Endodermal cell (in vitro differentiated cells): ENCODE data around the gene DENND1A. TPM values are rescaled to one million over a fixed set of nuclear protein-coding genes. Genes with fewer than 3 reads are reported as not detected.

ENCODE experiments used
- DNase-seq: peaks from one replicate; pipeline ENCODE4 v3.0.0-alpha.2; 2017
- H3K27ac ChIP-seq: 2 replicates; pipeline ENCODE4 v1.5.1; 2013; ENCODE audit warnings: mild to moderate bottlenecking, low read depth, low read length, moderate library complexity
- H3K27me3 ChIP-seq: 2 replicates; pipeline ENCODE4 v1.6.1; 2013; ENCODE audit warnings: mild to moderate bottlenecking, low read length, moderate library complexity; ENCODE audit not compliant: insufficient read depth, control insufficient read depth, poor library complexity, severe bottlenecking
- H3K36me3 ChIP-seq: 2 replicates; pipeline ENCODE4 v1.7.0; 2013; ENCODE audit warnings: mild to moderate bottlenecking, low read length, moderate library complexity; ENCODE audit not compliant: control insufficient read depth, insufficient read depth
- H3K4me1 ChIP-seq: one replicate; pipeline ENCODE4 v1.7.0; 2013; ENCODE audit warnings: low read length; ENCODE audit not compliant: control insufficient read depth, insufficient read depth
- H3K4me3 ChIP-seq: 2 replicates; pipeline ENCODE4 v1.5.1; 2013; ENCODE audit warnings: mild to moderate bottlenecking, low read length, moderate library complexity
- H3K9ac ChIP-seq: 2 replicates; pipeline ENCODE4 v1.6.1; 2013; ENCODE audit warnings: mild to moderate bottlenecking, low read length, moderate library complexity; ENCODE audit not compliant: poor library complexity, severe bottlenecking; ENCODE audit errors: extremely low read depth
- H3K9me3 ChIP-seq: 2 replicates; pipeline ENCODE4 v1.6.1; 2013; ENCODE audit warnings: mild to moderate bottlenecking, low read length, moderate library complexity; ENCODE audit not compliant: control insufficient read depth
- H3K27ac Mint-ChIP-seq: 2 replicates; pipeline ENCODE4 v1.8.0; 2020; ENCODE audit warnings: mixed read lengths
- H3K27me3 Mint-ChIP-seq: 2 replicates; pipeline ENCODE4 v1.8.0; 2021; ENCODE audit warnings: mild to moderate bottlenecking, mixed read lengths; ENCODE audit not compliant: insufficient read depth
- H3K36me3 Mint-ChIP-seq: 2 replicates; pipeline ENCODE4 v1.8.0; 2020; ENCODE audit warnings: low read depth, mixed read lengths
- H3K4me1 Mint-ChIP-seq: 2 replicates; pipeline ENCODE4 v1.8.0; 2020; ENCODE audit warnings: mixed read lengths
- H3K4me3 Mint-ChIP-seq: 2 replicates; pipeline ENCODE4 v1.8.0; 2020; ENCODE audit warnings: mild to moderate bottlenecking, moderate library complexity, mixed read lengths
- H3K9me3 Mint-ChIP-seq: 2 replicates; pipeline ENCODE4 v1.8.0; 2020; ENCODE audit warnings: mild to moderate bottlenecking, mixed read lengths
- WGBS, 2 experiments: methylation state at CpG; one replicate each; pipeline versions ENCODE4 v1.1.5 to v1.1.7; 2013; ENCODE audit warnings: missing lambda C conversion rate in 2 of 2, mixed read lengths in 1 of 2; ENCODE audit not compliant: insufficient coverage in 1 of 2, insufficient read length in 1 of 2; 5-methylcytosine and 5-hydroxymethylcytosine counted together
- total RNA-seq, 2 donors: library from RNA; stranded (reverse); fragmentation: NEBNext Ultra II Directional in 1 of 2; extraction: Animal tissue kit (Norgen Biotek cat#: 25700) in 1 of 2; gene quantifications; 2 replicates in 1 of 2; 3 replicates in 1 of 2; pipeline ENCODE4 v1.2.1, GENCODE V29; 2021
- TF ChIP-seq, protein P1 (sequence below): fragments of 200-600 bp; sonication (generic); conservative IDR thresholded peaks from 2 replicates; pipeline ENCODE4 v1.5.0; 2021; ENCODE audit warnings: antibody characterized with exemption, mild to moderate bottlenecking

Gene DENND1A
- total RNA-seq, 2 donors from 2014 or later, result 29.5 to 38.4 TPM

- no peak overlapping the region for H3K27ac Mint-ChIP-seq
- no peak for DNase-seq
- H3K4me1 ChIP-seq, result no peaks in the 10 kb centered on the region
- no peak overlapping the region for H3K9ac ChIP-seq
- H3K27me3 Mint-ChIP-seq, result no peaks in the 10 kb centered on the region
- no peak overlapping the region for H3K4me3 Mint-ChIP-seq
- no peaks in the 10 kb centered on the region for H3K36me3 ChIP-seq
- WGBS, 2 experiments, result 100% methylated on average over 1 of the region's 1 CpG; no CpG with 5 or more reads in 1 of the 2 experiments
- TF ChIP-seq, protein P1, sequence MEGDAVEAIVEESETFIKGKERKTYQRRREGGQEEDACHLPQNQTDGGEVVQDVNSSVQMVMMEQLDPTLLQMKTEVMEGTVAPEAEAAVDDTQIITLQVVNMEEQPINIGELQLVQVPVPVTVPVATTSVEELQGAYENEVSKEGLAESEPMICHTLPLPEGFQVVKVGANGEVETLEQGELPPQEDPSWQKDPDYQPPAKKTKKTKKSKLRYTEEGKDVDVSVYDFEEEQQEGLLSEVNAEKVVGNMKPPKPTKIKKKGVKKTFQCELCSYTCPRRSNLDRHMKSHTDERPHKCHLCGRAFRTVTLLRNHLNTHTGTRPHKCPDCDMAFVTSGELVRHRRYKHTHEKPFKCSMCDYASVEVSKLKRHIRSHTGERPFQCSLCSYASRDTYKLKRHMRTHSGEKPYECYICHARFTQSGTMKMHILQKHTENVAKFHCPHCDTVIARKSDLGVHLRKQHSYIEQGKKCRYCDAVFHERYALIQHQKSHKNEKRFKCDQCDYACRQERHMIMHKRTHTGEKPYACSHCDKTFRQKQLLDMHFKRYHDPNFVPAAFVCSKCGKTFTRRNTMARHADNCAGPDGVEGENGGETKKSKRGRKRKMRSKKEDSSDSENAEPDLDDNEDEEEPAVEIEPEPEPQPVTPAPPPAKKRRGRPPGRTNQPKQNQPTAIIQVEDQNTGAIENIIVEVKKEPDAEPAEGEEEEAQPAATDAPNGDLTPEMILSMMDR, result no peak
- no peaks in the 10 kb centered on the region for H3K9me3 Mint-ChIP-seq
- H3K4me3 ChIP-seq, result no peak overlapping the region
- no peak overlapping the region for H3K27ac ChIP-seq
- no peaks in the 10 kb centered on the region for H3K36me3 Mint-ChIP-seq
- no peaks in the 10 kb centered on the region for H3K27me3 ChIP-seq
- no peaks in the 10 kb centered on the region for H3K9me3 ChIP-seq
- peaks cover 8% of the 10 kb centered on the region for H3K4me1 Mint-ChIP-seq
Measured at GRCh38 chr9:123787416-123787815, 142.5 kb downstream of the DENND1A start.

DNA sequence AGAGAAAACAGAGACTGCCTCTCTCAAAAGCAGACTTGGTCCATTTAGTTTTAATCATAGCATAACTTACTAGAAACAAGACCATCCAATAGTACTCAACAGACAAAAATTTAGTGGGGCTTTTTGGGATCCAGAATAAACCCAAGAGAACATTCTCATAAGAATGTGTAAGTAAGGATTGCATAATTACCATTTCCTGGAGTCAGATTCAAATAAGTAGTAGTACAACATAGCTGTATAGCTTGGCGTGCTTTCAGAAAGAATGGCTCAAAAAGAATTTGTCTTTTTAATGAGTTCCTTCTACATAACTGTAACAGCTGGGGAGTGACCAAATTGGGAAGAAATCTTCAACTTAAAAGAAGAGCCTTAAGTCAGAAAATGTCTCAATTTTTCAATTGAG, 145.4 kb downstream of the DENND1A start:
- H3K27me3 ChIP-seq, result no peaks in the 10 kb centered on the region
- H3K36me3 ChIP-seq, result no peaks in the 10 kb centered on the region
- Mint-ChIP-seq H3K4me3 (no peak overlapping the region), H3K27me3 (no peaks in the 10 kb centered on the region), H3K27ac (no peak overlapping the region), H3K9me3 (no peaks in the 10 kb centered on the region), H3K36me3 (no peaks in the 10 kb centered on the region), H3K4me1 (peaks cover 8% of the 10 kb centered on the region)
- no peaks in the 10 kb centered on the region for H3K9me3 ChIP-seq
- H3K27ac ChIP-seq, result no peak overlapping the region
- TF ChIP-seq, protein P1, result no peak
- no peak for DNase-seq
- no peak overlapping the region for H3K9ac ChIP-seq
- H3K4me3 ChIP-seq, result no peak overlapping the region
- 88 to 94% methylated on average over 1 of the region's 1 CpG for WGBS, 2 experiments
- no peaks in the 10 kb centered on the region for H3K4me1 ChIP-seq

DNA sequence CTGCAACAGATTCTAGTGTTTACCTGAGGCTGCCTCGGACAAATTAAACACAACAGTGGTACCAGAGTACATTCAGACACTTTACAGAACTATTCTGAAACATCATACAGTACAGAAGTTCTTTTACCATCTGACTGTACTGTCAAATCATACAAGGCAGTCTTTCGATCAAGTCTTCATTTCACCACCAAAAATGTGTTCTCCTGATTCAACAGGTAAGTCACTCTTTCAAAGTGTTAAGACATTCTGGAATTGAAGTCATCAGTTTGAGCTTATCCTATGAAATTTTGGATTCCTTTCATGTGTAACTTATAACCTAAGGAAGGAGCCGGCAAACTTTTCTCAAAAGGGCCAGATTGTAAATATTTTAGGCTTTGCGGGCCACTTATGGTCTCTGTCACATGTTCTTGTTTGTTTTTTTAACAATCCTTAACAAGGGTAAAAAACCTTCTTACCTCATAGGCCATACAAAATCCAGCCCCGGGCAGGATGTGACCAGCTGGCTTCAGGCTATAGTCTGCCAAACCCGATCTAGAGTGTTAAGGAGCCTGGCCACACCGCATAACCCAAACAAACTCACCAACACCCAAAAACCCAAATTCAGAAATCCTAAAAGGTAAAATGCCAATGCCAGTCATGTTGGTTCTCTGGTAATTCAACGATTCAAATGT, 151.6 kb downstream of the DENND1A start:
- Mint-ChIP-seq H3K27ac (no peak overlapping the region), H3K4me3 (no peak overlapping the region), H3K9me3 (no peaks in the 10 kb centered on the region), H3K36me3 (no peaks in the 10 kb centered on the region), H3K27me3 (no peaks in the 10 kb centered on the region), H3K4me1 (peaks cover 44% of the 10 kb centered on the region)
- H3K27me3 ChIP-seq, result no peaks in the 10 kb centered on the region
- DNase-seq, result no peak
- no peaks in the 10 kb centered on the region for H3K9me3 ChIP-seq
- H3K27ac ChIP-seq, result no peak overlapping the region
- WGBS, 2 experiments, result 95 to 96% methylated on average over 4 to 8 of the region's 8 CpGs
- H3K4me3 ChIP-seq, result no peak overlapping the region
- peaks cover 12% of the 10 kb centered on the region for H3K4me1 ChIP-seq
- no peaks in the 10 kb centered on the region for H3K36me3 ChIP-seq
- H3K9ac ChIP-seq, result no peak overlapping the region
- TF ChIP-seq, protein P1, result no peak
